Vagina (tissue), 2 donors: ENCODE measurements around the gene L3MBTL1. TPM values are rescaled to one million over a fixed set of nuclear protein-coding genes. Genes with fewer than 3 reads are reported as not detected.

Source experiments
- DNase-seq, 2 donors: peaks; one replicate each; pipeline ENCODE4 v3.0.0-alpha.2; 2017; ENCODE audit errors: extremely low spot score in 2 of 2
- H3K27ac ChIP-seq: fragments of 200-600 bp; sonication (generic); one replicate; pipeline ENCODE4 v1.5.1; 2019
- H3K27me3 ChIP-seq: fragments of 200-600 bp; sonication (generic); one replicate; pipeline ENCODE4 v1.5.1; 2019
- H3K36me3 ChIP-seq, 2 donors: fragments of 200-600 bp; sonication (generic); one replicate each; pipeline ENCODE4 v1.5.1; 2017 to 2019
- H3K4me1 ChIP-seq: fragments of 200-600 bp; sonication (generic); one replicate; pipeline ENCODE4 v1.5.1; 2019
- H3K4me3 ChIP-seq, 2 donors: fragments of 200-600 bp; sonication (generic); 1 replicate in 1 of 2; 2 replicates in 1 of 2; pipeline ENCODE4 v1.5.1; 2016 to 2019
- H3K9me3 ChIP-seq: fragments of 200-600 bp; sonication (generic); one replicate; pipeline ENCODE4 v1.5.1; 2019
- POLR2A ChIP-seq, 2 donors: fragments of 450-650 bp; IDR thresholded peaks; one replicate each; pipeline ENCODE4 v1.6.1; 2017; ENCODE audit warnings: antibody characterized with exemption in 2 of 2, mild to moderate bottlenecking in 2 of 2, moderate library complexity in 2 of 2
- POLR2AphosphoS5 ChIP-seq, 2 donors: sonication (generic); formaldehyde crosslinking; IDR thresholded peaks; one replicate each; pipeline ENCODE4 v1.9.0; 2017; ENCODE audit warnings: antibody characterized with exemption in 2 of 2, mild to moderate bottlenecking in 2 of 2, low read depth in 1 of 2; ENCODE audit not compliant: insufficient read depth in 1 of 2
- intact Hi-C: fragments of 100-400 bp; cut with DNase I; formaldehyde crosslinking; loops from one replicate; pipeline ENCODE4 v1.15.1; 2023
- total RNA-seq: library from RNA; depleted of rRNA; stranded (reverse); fragments of >200 nt; gene quantifications from one replicate; pipeline ENCODE4 v1.2.3, GENCODE V29; 2016
- TF ChIP-seq, protein P1 (sequence below), 3 experiments: fragments of 450-650 bp in 2 of 3; fragments of 200-600 bp in 1 of 3; sonication (generic) in 1 of 3; IDR thresholded peaks; one replicate each; pipeline ENCODE4 v1.5.1; 2017 to 2019; ENCODE audit warnings: antibody characterized with exemption in 3 of 3, mild to moderate bottlenecking in 2 of 3, moderate library complexity in 2 of 3

Gene L3MBTL1
- total RNA-seq, 1 donor from 2014 or later = 20.9 TPM

- Histone ChIP-seq H3K9me3 (no peaks in the 10 kb centered on the region), H3K27ac (no peak overlapping the region), H3K4me3 (no peak overlapping the region), H3K4me1 (no peaks in the 10 kb centered on the region), H3K27me3 (no peaks in the 10 kb centered on the region), H3K36me3 (peaks cover 0 to 5% of the 10 kb centered on the region in 2 donors)
- DNase-seq = peak in 1 of 2 donors; percentile 52
- TF ChIP-seq, protein P1, sequence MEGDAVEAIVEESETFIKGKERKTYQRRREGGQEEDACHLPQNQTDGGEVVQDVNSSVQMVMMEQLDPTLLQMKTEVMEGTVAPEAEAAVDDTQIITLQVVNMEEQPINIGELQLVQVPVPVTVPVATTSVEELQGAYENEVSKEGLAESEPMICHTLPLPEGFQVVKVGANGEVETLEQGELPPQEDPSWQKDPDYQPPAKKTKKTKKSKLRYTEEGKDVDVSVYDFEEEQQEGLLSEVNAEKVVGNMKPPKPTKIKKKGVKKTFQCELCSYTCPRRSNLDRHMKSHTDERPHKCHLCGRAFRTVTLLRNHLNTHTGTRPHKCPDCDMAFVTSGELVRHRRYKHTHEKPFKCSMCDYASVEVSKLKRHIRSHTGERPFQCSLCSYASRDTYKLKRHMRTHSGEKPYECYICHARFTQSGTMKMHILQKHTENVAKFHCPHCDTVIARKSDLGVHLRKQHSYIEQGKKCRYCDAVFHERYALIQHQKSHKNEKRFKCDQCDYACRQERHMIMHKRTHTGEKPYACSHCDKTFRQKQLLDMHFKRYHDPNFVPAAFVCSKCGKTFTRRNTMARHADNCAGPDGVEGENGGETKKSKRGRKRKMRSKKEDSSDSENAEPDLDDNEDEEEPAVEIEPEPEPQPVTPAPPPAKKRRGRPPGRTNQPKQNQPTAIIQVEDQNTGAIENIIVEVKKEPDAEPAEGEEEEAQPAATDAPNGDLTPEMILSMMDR (IDR thresholded peaks at IDR 0.05) = peak; percentile 42 to 86 (median 67)
- TF ChIP-seq POLR2A (IDR thresholded peaks at IDR 0.05) = no peak
- intact Hi-C loops = no loop called here
Observed at GRCh38 chr20:43537921-43538877, 30.7 kb downstream of the L3MBTL1 start.

DNA sequence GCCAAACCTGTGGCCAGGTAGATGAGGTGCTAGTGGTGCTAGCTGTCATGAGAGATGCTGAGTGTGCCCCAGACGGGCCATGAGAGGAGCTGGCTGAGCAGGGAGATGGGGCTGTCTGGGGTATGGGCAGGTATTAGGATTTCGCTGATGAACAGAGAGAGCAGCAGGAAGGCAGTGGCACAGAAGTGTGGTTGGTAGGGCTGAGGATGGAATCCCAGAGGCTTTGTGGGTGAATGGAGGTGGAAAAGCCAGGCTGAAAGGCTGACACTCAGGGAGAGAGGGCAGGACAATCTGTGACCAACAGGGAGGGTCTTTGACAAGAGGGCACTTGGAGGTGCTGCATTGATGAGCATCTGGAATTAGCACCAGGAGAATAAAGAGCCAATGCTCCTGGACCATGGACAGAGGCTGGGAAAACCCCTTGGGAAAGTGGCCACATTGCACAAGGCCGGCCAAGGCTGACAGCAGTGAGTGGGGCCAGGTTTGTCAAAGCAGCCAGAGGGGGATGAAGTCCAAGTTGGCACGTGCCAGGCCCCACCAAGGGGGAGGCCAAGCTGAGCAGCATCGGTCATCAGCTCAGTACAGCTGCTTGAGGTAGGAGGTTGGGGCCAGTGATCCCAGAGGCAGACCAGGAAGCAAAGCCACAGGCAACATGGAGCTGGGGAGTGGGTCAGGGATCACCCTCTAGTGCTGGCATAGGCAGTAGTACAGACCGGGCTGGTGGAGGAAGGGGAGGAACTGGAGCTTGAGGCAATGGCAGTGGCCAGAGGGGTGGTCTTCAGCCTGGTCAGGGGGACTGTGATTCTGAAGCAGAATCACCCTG, 31.6 kb downstream of the L3MBTL1 start:
- no peak overlapping the region for H3K4me3 ChIP-seq
- no peaks in the 10 kb centered on the region for H3K9me3 ChIP-seq
- intact Hi-C loops = no loop called here
- TF ChIP-seq POLR2A (IDR thresholded peaks at IDR 0.05) (no peak), POLR2AphosphoS5 (IDR thresholded peaks at IDR 0.05; ENCODE audit: insufficient read depth in 1 of 2, low read depth in 1 of 2) (no peak)
- TF ChIP-seq, protein P1 (IDR thresholded peaks at IDR 0.05) = no peak
- no peak for DNase-seq
- no peaks in the 10 kb centered on the region for H3K27me3 ChIP-seq
- H3K27ac ChIP-seq = no peak overlapping the region
- H3K4me1 ChIP-seq = no peaks in the 10 kb centered on the region
- H3K36me3 ChIP-seq = peaks cover 0 to 5% of the 10 kb centered on the region in 2 donors

DNA sequence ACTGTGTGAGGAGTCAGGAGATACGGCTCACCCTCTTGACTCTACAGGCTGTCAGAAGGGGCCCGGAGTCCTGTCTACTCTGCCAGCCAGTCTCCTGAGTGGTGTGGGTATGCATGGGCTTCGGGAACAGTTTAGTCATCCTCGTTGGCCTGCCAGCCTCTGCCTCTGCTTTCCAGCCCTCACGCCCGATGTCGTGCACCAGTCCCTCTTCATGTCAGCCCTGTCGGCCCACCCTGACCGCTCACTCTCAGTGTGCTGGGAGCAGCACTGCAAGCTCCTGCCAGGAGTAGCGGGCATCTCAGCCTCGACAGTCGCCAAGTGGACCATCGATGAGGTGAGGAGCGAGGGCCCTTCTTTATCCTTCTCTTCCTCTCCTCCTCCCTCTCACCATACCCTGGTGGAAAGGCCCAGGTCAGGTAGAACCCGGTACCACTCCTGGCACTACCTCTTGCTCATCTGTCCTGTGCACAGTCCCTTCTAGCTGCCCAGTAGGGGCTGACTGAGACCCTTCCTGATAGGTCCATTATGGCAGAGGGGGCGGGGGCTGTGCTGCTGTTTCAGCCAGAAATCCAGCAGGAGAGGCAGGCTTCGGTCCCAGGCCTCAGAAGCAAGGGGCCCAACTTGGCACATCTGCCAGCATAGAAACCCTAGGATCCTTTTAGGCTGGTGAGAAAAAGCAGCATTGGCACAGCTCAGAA, 32.6 kb downstream of the L3MBTL1 start:
- Histone ChIP-seq H3K4me1 (no peaks in the 10 kb centered on the region), H3K36me3 (peaks cover 0 to 2% of the 10 kb centered on the region in 2 donors), H3K4me3 (no peak overlapping the region), H3K27me3 (no peaks in the 10 kb centered on the region), H3K9me3 (no peaks in the 10 kb centered on the region), H3K27ac (no peak overlapping the region)
- TF ChIP-seq POLR2AphosphoS5 (IDR thresholded peaks at IDR 0.05; ENCODE audit: insufficient read depth in 1 of 2, low read depth in 1 of 2) (no peak), POLR2A (IDR thresholded peaks at IDR 0.05) (no peak)
- TF ChIP-seq, protein P1 (IDR thresholded peaks at IDR 0.05) = no peak
- intact Hi-C loops = no loop called here
- DNase-seq = no peak

- no peaks in the 10 kb centered on the region for H3K36me3 ChIP-seq
Observed at GRCh38 chr20:43540673-43541060, 33.2 kb downstream of the L3MBTL1 start.

More at GRCh38 chr20:43540673-43541060, 33.2 kb downstream of the L3MBTL1 start:
- no peak for DNase-seq
- TF ChIP-seq POLR2AphosphoS5 (IDR thresholded peaks at IDR 0.05; ENCODE audit: insufficient read depth in 1 of 2, low read depth in 1 of 2) (no peak), POLR2A (IDR thresholded peaks at IDR 0.05) (no peak)
- TF ChIP-seq, protein P1 (IDR thresholded peaks at IDR 0.05) = no peak
- Histone ChIP-seq H3K27me3 (no peaks in the 10 kb centered on the region), H3K9me3 (no peaks in the 10 kb centered on the region), H3K4me3 (no peak overlapping the region), H3K4me1 (no peaks in the 10 kb centered on the region), H3K27ac (no peak overlapping the region)
- intact Hi-C loops = no loop called here
